GM21367 (cell line): ENCODE data around the gene SMG5.
A peak's percentile ranks its signal among the peaks of the same experiment; 100 is the strongest.
"Not testable (repeated sequence)": the region's sequence is repeated elsewhere in the genome, so short reads cannot be mapped to it uniquely, and the experiment has no call there.

Experiments used
- ATAC-seq: cut with Tn5 transposase; IDR thresholded peaks from one replicate; pipeline ENCODE4 v1.9.1; 2021; ENCODE audit not compliant: unreplicated experiment

SMG5 gene

GRCh38 chr1:156282479-156283222 lies at the start of gene SMG5:
SMG5 (minus strand) TSS chr1:156282825; CDS start chr1:156282680, 145 bp downstream.
- peak; percentile 68 for ATAC-seq

- ATAC-seq = not testable (repeated sequence)
Observed at GRCh38 chr1:156323179-156323578, 40.6 kb upstream of the SMG5 start.

- ATAC-seq = no peak
Observed at GRCh38 chr1:156320560-156320959, 37.9 kb upstream of the SMG5 start.

GRCh38 chr1:156319664-156320063 lies 37.0 kb upstream of the SMG5 start:
- ATAC-seq = no peak

GRCh38 chr1:156316909-156317308 lies 34.3 kb upstream of the SMG5 start:
- no peak for ATAC-seq

GRCh38 chr1:156310962-156311361 lies 28.3 kb upstream of the SMG5 start:
- ATAC-seq = no peak

GRCh38 chr1:156308078-156308477 lies 25.5 kb upstream of the SMG5 start:
- ATAC-seq = no peak

GRCh38 chr1:156305215-156305614 lies 22.6 kb upstream of the SMG5 start:
- no peak for ATAC-seq

GRCh38 chr1:156303241-156303640 lies 20.6 kb upstream of the SMG5 start:
- ATAC-seq = no peak

- no peak for ATAC-seq
Observed at GRCh38 chr1:156298852-156299357, 16.3 kb upstream of the SMG5 start, which contains the start of gene VHLL. VHLL (minus strand) TSS chr1:156299307; CDS start chr1:156299189, 118 bp downstream.

- no peak for ATAC-seq
Observed at GRCh38 chr1:156295391-156295947, 12.8 kb upstream of the SMG5 start, which contains the start of gene GLMP. GLMP (minus strand) TSS chr1:156295679; CDS start chr1:156295645, 34 bp downstream.

- ATAC-seq = no peak
Observed at GRCh38 chr1:156293895-156294294, 11.3 kb upstream of the SMG5 start.

- ATAC-seq = no peak
Observed at GRCh38 chr1:156293098-156293434, 10.4 kb upstream of the SMG5 start.

GRCh38 chr1:156291226-156292061 lies 8.8 kb upstream of the SMG5 start:
- no peak for ATAC-seq

GRCh38 chr1:156289857-156290256 lies 7.2 kb upstream of the SMG5 start:
- ATAC-seq = no peak

- no peak for ATAC-seq
Observed at GRCh38 chr1:156286061-156286460, 3.4 kb upstream of the SMG5 start.

GRCh38 chr1:156285437-156285836 lies 2.8 kb upstream of the SMG5 start:
- ATAC-seq = no peak

- ATAC-seq = no peak
Observed at GRCh38 chr1:156284757-156285156, 2.1 kb upstream of the SMG5 start.

- no peak for ATAC-seq
Observed at GRCh38 chr1:156284112-156284511, 1.5 kb upstream of the SMG5 start, which contains the start of gene TMEM79. TMEM79 (plus strand) TSS chr1:156284325; CDS start chr1:156285227, 902 bp downstream.

- no peak for ATAC-seq
Observed at GRCh38 chr1:156283521-156283920, 896 bp upstream of the SMG5 start.

GRCh38 chr1:156281693-156282478 lies 739 bp downstream of the SMG5 start:
- ATAC-seq = peak; percentile 4
